Smooth muscle cell (in vitro differentiated cells): ENCODE measurements around the gene TDP2. TPM values are rescaled to one million over a fixed set of nuclear protein-coding genes. Genes with fewer than 3 reads are reported as not detected.

Source experiments
- DNase-seq: peaks from one replicate; lab custom pipeline; 2025; ENCODE audit not compliant: unreplicated experiment; lab: John Stamatoyannopoulos, UW
- H2AFZ ChIP-seq: fragments of 200-600 bp; sonication (generic); 2 replicates; pipeline ENCODE4 v1.6.0; 2016; ENCODE audit warnings: antibody characterized with exemption, low read depth, mild to moderate bottlenecking
- H3F3A ChIP-seq: fragments of 200-600 bp; sonication (generic); 2 replicates; pipeline ENCODE4 v1.6.0; 2017; ENCODE audit warnings: antibody characterized with exemption, low read depth
- H3K27ac ChIP-seq: fragments of 200-600 bp; sonication (generic); 2 replicates; pipeline ENCODE4 v1.5.1; 2016; ENCODE audit warnings: low read depth, mild to moderate bottlenecking
- H3K27me3 ChIP-seq: fragments of 200-600 bp; sonication (generic); 2 replicates; pipeline ENCODE4 v1.6.1; 2016; ENCODE audit warnings: low read depth, mild to moderate bottlenecking
- H3K36me3 ChIP-seq: fragments of 200-600 bp; sonication (generic); 2 replicates; pipeline ENCODE4 v1.5.1; 2016; ENCODE audit warnings: low read depth
- H3K4me1 ChIP-seq: fragments of 200-600 bp; sonication (generic); 2 replicates; pipeline ENCODE4 v1.5.1; 2016; ENCODE audit warnings: low read depth
- H3K4me2 ChIP-seq: fragments of 200-600 bp; sonication (generic); 2 replicates; pipeline ENCODE4 v1.6.0; 2016; ENCODE audit warnings: mild to moderate bottlenecking
- H3K4me3 ChIP-seq: fragments of 200-600 bp; sonication (generic); 2 replicates; pipeline ENCODE4 v1.5.1; 2016; ENCODE audit warnings: mild to moderate bottlenecking
- H3K79me2 ChIP-seq: fragments of 200-600 bp; sonication (generic); 2 replicates; pipeline ENCODE4 v1.6.0; 2016; ENCODE audit warnings: low read depth, mild to moderate bottlenecking
- H3K9ac ChIP-seq: fragments of 200-600 bp; sonication (generic); 2 replicates; pipeline ENCODE4 v1.6.0; 2016; ENCODE audit warnings: low read depth
- H3K9me3 ChIP-seq: fragments of 200-600 bp; sonication (generic); replicated peaks from 2 replicates; pipeline ENCODE4 v1.5.1; 2016; ENCODE audit warnings: low read depth
- H4K20me1 ChIP-seq: fragments of 200-600 bp; sonication (generic); 2 replicates; pipeline ENCODE4 v1.6.0; 2016; ENCODE audit warnings: low read depth
- CTCF ChIP-seq: fragments of 200-600 bp; sonication (generic); IDR thresholded peaks from 2 replicates; pipeline ENCODE4 v1.5.1; 2017; ENCODE audit warnings: borderline replicate concordance, mild to moderate bottlenecking, antibody characterized with exemption; ENCODE audit not compliant: insufficient read depth, poor library complexity, severe bottlenecking
- WGBS: methylation state at CpG from one replicate; pipeline ENCODE4 v1.1.7; 2016; ENCODE audit warnings: low lambda C conversion rate; 5-methylcytosine and 5-hydroxymethylcytosine counted together
- polyA plus RNA-seq: library from polyadenylated mRNA; unstranded; fragments of >200 nt; fragmentation: Nextera tagmentation; extraction: Ambion mirVana; gene quantifications from 2 replicates; pipeline ENCODE4 v1.2.1, GENCODE V29; 2016
- total RNA-seq: library from RNA; depleted of rRNA; stranded (reverse); fragments of >200 nt; gene quantifications from 2 replicates; pipeline ENCODE4 v1.2.3, GENCODE V29; 2014

Gene TDP2
- total and polyA plus RNA-seq, 2 experiments from 2014 or later = 13.0 to 16.2 TPM

- no peak overlapping the region for H2AFZ ChIP-seq
- H3K4me2 ChIP-seq = no peak overlapping the region
- peaks cover 9% of the 10 kb centered on the region for H3K79me2 ChIP-seq
- no peak for DNase-seq
- no peaks in the 10 kb centered on the region for H3K4me1 ChIP-seq
- TF ChIP-seq CTCF = no peak
- no peaks in the 10 kb centered on the region for H3K36me3 ChIP-seq
- no peaks in the 10 kb centered on the region for H3K27me3 ChIP-seq
- no peaks in the 10 kb centered on the region for H3F3A ChIP-seq
- H3K9ac ChIP-seq = no peak overlapping the region
- no peak overlapping the region for H3K4me3 ChIP-seq
- peaks cover 14% of the 10 kb centered on the region for H4K20me1 ChIP-seq
- no peak overlapping the region for H3K27ac ChIP-seq
- 95% methylated on average over 1 of the region's 1 CpG for WGBS
- H3K9me3 ChIP-seq = no peaks in the 10 kb centered on the region
Measured at GRCh38 chr6:24659561-24659960, 7.1 kb downstream of the TDP2 start.

GRCh38 chr6:24658573-24659560 is 7.8 kb downstream of the TDP2 start:
- H2AFZ ChIP-seq = no peak overlapping the region
- 82% methylated on average over 9 of the region's 9 CpGs for WGBS
- DNase-seq = no peak
- H3K4me1 ChIP-seq = no peaks in the 10 kb centered on the region
- H3K79me2 ChIP-seq = peaks cover 3% of the 10 kb centered on the region
- no peaks in the 10 kb centered on the region for H3F3A ChIP-seq
- no peak overlapping the region for H3K4me3 ChIP-seq
- no peak overlapping the region for H3K4me2 ChIP-seq
- H3K36me3 ChIP-seq = peaks cover 7% of the 10 kb centered on the region
- H4K20me1 ChIP-seq = peaks cover 14% of the 10 kb centered on the region
- H3K27me3 ChIP-seq = no peaks in the 10 kb centered on the region
- no peak overlapping the region for H3K27ac ChIP-seq
- no peak for TF ChIP-seq CTCF
- no peaks in the 10 kb centered on the region for H3K9me3 ChIP-seq
- H3K9ac ChIP-seq = no peak overlapping the region

GRCh38 chr6:24655215-24655614 is 11.5 kb downstream of the TDP2 start:
- H3K4me2 ChIP-seq = no peak overlapping the region
- no peak for TF ChIP-seq CTCF
- H3K9me3 ChIP-seq = no peaks in the 10 kb centered on the region
- H3K27ac ChIP-seq = no peak overlapping the region
- H3K36me3 ChIP-seq = peaks cover 13% of the 10 kb centered on the region
- no peaks in the 10 kb centered on the region for H3F3A ChIP-seq
- no peaks in the 10 kb centered on the region for H3K27me3 ChIP-seq
- H3K9ac ChIP-seq = no peak overlapping the region
- peaks cover 14% of the 10 kb centered on the region for H4K20me1 ChIP-seq
- no peaks in the 10 kb centered on the region for H3K79me2 ChIP-seq
- H3K4me3 ChIP-seq = no peak overlapping the region
- no peak overlapping the region for H2AFZ ChIP-seq
- WGBS = 97% methylated on average over 1 of the region's 1 CpG
- DNase-seq = no peak
- H3K4me1 ChIP-seq = no peaks in the 10 kb centered on the region
